ENCODE measurements around the gene SLC16A2.

DNA sequence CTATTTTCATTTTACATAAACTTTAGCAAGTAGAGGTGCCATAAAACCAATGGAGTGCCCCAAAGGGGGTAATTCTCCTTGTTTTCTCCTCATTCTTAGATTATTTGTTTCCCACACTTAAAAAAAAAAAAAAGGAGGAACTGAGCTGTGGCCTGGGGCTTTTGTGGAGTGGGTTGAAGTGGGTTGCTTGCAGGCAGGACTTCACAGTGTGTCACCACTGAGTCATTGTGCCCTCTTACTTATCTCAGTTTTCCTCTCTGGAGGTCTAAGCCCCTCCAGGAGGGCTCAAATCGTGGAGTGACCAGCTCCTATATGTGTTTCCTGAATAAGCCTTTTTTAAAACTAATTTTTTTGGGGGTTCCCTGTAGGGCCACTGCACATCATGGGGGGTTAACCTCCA, 69.0 kb downstream of the SLC16A2 start:
- TF ChIP-seq EP300 (IDR thresholded peaks at IDR 0.05) (no peak), POLR2A (IDR thresholded peaks at IDR 0.05) (no peak), POLR2AphosphoS5 (IDR thresholded peaks at IDR 0.05) (no peak)
- TF ChIP-seq, protein P1, sequence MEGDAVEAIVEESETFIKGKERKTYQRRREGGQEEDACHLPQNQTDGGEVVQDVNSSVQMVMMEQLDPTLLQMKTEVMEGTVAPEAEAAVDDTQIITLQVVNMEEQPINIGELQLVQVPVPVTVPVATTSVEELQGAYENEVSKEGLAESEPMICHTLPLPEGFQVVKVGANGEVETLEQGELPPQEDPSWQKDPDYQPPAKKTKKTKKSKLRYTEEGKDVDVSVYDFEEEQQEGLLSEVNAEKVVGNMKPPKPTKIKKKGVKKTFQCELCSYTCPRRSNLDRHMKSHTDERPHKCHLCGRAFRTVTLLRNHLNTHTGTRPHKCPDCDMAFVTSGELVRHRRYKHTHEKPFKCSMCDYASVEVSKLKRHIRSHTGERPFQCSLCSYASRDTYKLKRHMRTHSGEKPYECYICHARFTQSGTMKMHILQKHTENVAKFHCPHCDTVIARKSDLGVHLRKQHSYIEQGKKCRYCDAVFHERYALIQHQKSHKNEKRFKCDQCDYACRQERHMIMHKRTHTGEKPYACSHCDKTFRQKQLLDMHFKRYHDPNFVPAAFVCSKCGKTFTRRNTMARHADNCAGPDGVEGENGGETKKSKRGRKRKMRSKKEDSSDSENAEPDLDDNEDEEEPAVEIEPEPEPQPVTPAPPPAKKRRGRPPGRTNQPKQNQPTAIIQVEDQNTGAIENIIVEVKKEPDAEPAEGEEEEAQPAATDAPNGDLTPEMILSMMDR (IDR thresholded peaks at IDR 0.05): no peak
